Astrocyte (in vitro differentiated cells and primary cell): ENCODE results near the gene SLC27A3.

Source experiments
- CTCF ChIP-seq: IDR thresholded peaks from 2 replicates; pipeline ENCODE4 v1.5.1; 2011; ENCODE audit warnings: low read depth, mild to moderate bottlenecking, inconsistent platforms, low read length, moderate library complexity; ENCODE audit not compliant: insufficient read depth
- EZH2 ChIP-seq: IDR thresholded peaks from 2 replicates; pipeline ENCODE4 v1.6.1; 2012; ENCODE audit warnings: mild to moderate bottlenecking, low read length, inconsistent platforms; ENCODE audit not compliant: insufficient read depth

- TF ChIP-seq CTCF (peak; percentile 67), EZH2 (no peak)
Observed at GRCh38 chr1:153796786-153797659, 21.8 kb downstream of the SLC27A3 start.
